NOMO-1 treated with DMSO at 0.1 percent for 48 hours (cell line): Measurements from ENCODE around the gene TRMU.

Source experiments
- DNase-seq: peaks from one replicate; lab custom pipeline; 2025; ENCODE audit not compliant: unreplicated experiment; lab: John Stamatoyannopoulos, UW

The TRMU gene

GRCh38 chr22:46336119-46337078 lies 885 bp downstream of the TRMU start:
- DNase-seq = no peak

- no peak for DNase-seq
These were observed 2.4 kb downstream of the TRMU start for GRCh38 chr22:46337870-46338269.

- no peak for DNase-seq
These were observed 3.1 kb downstream of the TRMU start for GRCh38 chr22:46338636-46339035.

- DNase-seq = no peak
These were observed 4.4 kb downstream of the TRMU start for GRCh38 chr22:46339956-46340355.

- no peak for DNase-seq
These were observed 5.2 kb downstream of the TRMU start for GRCh38 chr22:46340676-46341075.

- no peak for DNase-seq
These were observed 11.3 kb downstream of the TRMU start for GRCh38 chr22:46346680-46347405.

- DNase-seq = no peak
These were observed 12.1 kb downstream of the TRMU start for GRCh38 chr22:46347646-46348045.

GRCh38 chr22:46348099-46348695 lies 12.7 kb downstream of the TRMU start:
- DNase-seq = no peak

GRCh38 chr22:46349238-46349637 lies 13.7 kb downstream of the TRMU start:
- DNase-seq = no peak

GRCh38 chr22:46349681-46350080 lies 14.2 kb downstream of the TRMU start:
- DNase-seq = no peak

- DNase-seq = no peak
These were observed 14.6 kb downstream of the TRMU start for GRCh38 chr22:46350121-46350520.

- DNase-seq = no peak
These were observed 15.1 kb downstream of the TRMU start for GRCh38 chr22:46350646-46351045.

GRCh38 chr22:46351131-46351735 lies 15.7 kb downstream of the TRMU start:
- no peak for DNase-seq

- DNase-seq = no peak
These were observed 16.3 kb downstream of the TRMU start for GRCh38 chr22:46351767-46352166.

GRCh38 chr22:46352276-46352675 lies 16.8 kb downstream of the TRMU start:
- no peak for DNase-seq

- DNase-seq = no peak
These were observed 17.3 kb downstream of the TRMU start for GRCh38 chr22:46352691-46353386.

- DNase-seq = no peak
These were observed 18.1 kb downstream of the TRMU start for GRCh38 chr22:46353483-46354105.

- DNase-seq = no peak
These were observed 18.9 kb downstream of the TRMU start for GRCh38 chr22:46354176-46354992.

- no peak for DNase-seq
These were observed 19.4 kb downstream of the TRMU start for GRCh38 chr22:46354993-46355305.
